Measurements from ENCODE around the gene ZNF830.

GRCh38 chr17:34989473-34989872 lies 28.1 kb downstream of the ZNF830 start:
- TF ChIP-seq POLR2AphosphoS5 (IDR thresholded peaks at IDR 0.05) (peak in 2 of 3 donors; percentile 68 to 82), CTCF (IDR thresholded peaks at IDR 0.05 in 8 of 11, conservative IDR thresholded peaks at IDR 0.05 in 3 of 11) (no peak), POLR2A (IDR thresholded peaks at IDR 0.05) (no peak)

Measured in spleen (tissue), 7 donors.